Embryonic facial prominence (tissue), 1 donor: Measurements from ENCODE around the gene ZNF300.
"Not testable (repeated sequence)": the region's sequence is repeated elsewhere in the genome, so short reads cannot be mapped to it uniquely, and the experiment has no call there.

Experiments used
- DNase-seq: peaks from one replicate; pipeline ENCODE4 v3.0.0-alpha.2; 2016; ENCODE audit errors: extremely low spot score

The ZNF300 gene

GRCh38 chr5:150845185-150845859 is 59.5 kb downstream of the ZNF300 start:
- not testable (repeated sequence) for DNase-seq
